ENCODE data around the gene C17orf114.

Gene C17orf114

GRCh38 chr17:4806456-4806776 lies 4.3 kb upstream of the C17orf114 start:
- Histone ChIP-seq H3K4me1 (peaks cover 0 to 27% (median 20%) of the 10 kb centered on the region in 4 donors), H3K4me3 (peak overlapping the region; percentile 17 to 94 (median 77)), H3K27me3 (no peaks in the 10 kb centered on the region), H3K36me3 (peaks cover 0 to 18% (median 0%) of the 10 kb centered on the region in 4 donors), H3K9me3 (no peaks in the 10 kb centered on the region), H3K27ac (peak overlapping the region; percentile 78 to 85 (median 82))
- WGBS, 2 donors, result 1 to 5% methylated on average over 16 of the region's 16 CpGs
- no peak for DNase-seq
- TF ChIP-seq POLR2AphosphoS5 (IDR thresholded peaks at IDR 0.05) (no peak), EP300 (IDR thresholded peaks at IDR 0.05) (no peak), POLR2A (IDR thresholded peaks at IDR 0.05) (no peak), CTCF (IDR thresholded peaks at IDR 0.05) (no peak)
- intact Hi-C loops (cut with DNase I), result loop anchor here (5.0 kb wide), 1 partner anchor 81 kb away; no protein-coding TSS in a partner anchor

GRCh38 chr17:4800462-4801196 lies 1.5 kb downstream of the C17orf114 start:
- Histone ChIP-seq H3K27me3 (no peaks in the 10 kb centered on the region), H3K4me1 (peaks cover 0 to 13% (median 10%) of the 10 kb centered on the region in 4 donors), H3K27ac (no peak overlapping the region), H3K9me3 (no peaks in the 10 kb centered on the region), H3K36me3 (peaks cover 7 to 23% (median 12%) of the 10 kb centered on the region in 4 donors), H3K4me3 (no peak overlapping the region)
- intact Hi-C loops (cut with DNase I), result no loop called here
- TF ChIP-seq CTCF (IDR thresholded peaks at IDR 0.05), result no peak
- WGBS, 2 donors, result 80 to 88% methylated on average over 10 of the region's 10 CpGs
- no peak for DNase-seq

DNA sequence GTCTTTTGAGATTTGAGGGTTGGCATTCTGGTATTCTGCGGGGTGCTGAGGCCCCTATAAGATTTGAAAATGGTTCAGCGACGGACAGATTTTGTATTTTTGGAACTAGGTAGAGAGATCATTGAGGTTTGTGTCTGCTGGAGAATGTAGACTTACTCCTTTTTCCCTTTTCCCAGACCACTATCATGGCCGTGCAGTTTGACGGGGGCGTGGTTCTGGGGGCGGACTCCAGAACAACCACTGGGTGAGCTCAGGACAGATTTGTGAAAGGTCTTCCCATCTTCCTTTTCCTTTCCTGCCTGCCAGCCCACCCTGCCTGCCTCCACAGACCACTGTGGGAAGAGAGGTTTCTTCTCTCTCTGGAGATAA lies 5.6 kb downstream of the C17orf114 start:
- Histone ChIP-seq H3K4me3 (peak overlapping the region; percentile 68 to 90 (median 72)), H3K9me3 (no peaks in the 10 kb centered on the region), H3K27me3 (no peaks in the 10 kb centered on the region), H3K27ac (peak overlapping the region; percentile 79 to 89 (median 84)), H3K4me1 (peaks cover 0 to 16% (median 10%) of the 10 kb centered on the region in 4 donors), H3K36me3 (peaks cover 7 to 23% (median 12%) of the 10 kb centered on the region in 4 donors)
- no peak for TF ChIP-seq POLR2AphosphoS5 (IDR thresholded peaks at IDR 0.05)
- TF ChIP-seq POLR2A (IDR thresholded peaks at IDR 0.05), result no peak
- no peak for TF ChIP-seq EP300 (IDR thresholded peaks at IDR 0.05)
- TF ChIP-seq CTCF (IDR thresholded peaks at IDR 0.05), result no peak
- DNase-seq, result no peak
- 1 to 2% methylated on average over 7 of the region's 7 CpGs for WGBS, 2 donors
- intact Hi-C loops (cut with DNase I), result loop anchor here (2.0 to 5.0 kb wide), 2 partner anchors 36 to 66 kb away; partner anchors contain the start of genes MED11 and MINK1

GRCh38 chr17:4795168-4795567 lies 7.0 kb downstream of the C17orf114 start:
- H3K27ac ChIP-seq, result peak overlapping the region in 3 of 4 donors; percentile 84 to 89 (median 84)
- intact Hi-C loops (cut with DNase I), result loop anchor here (5.0 kb wide), 1 partner anchor 37 kb away; the partner anchor contains the start of gene MINK1

More at GRCh38 chr17:4795168-4795567, 7.0 kb downstream of the C17orf114 start:
- Histone ChIP-seq H3K4me3 (no peak overlapping the region), H3K27me3 (no peaks in the 10 kb centered on the region), H3K4me1 (peaks cover 0 to 20% (median 14%) of the 10 kb centered on the region in 4 donors), H3K9me3 (no peaks in the 10 kb centered on the region), H3K36me3 (peaks cover 7 to 23% (median 12%) of the 10 kb centered on the region in 4 donors)
- 92 to 96% methylated on average over 1 of the region's 1 CpG for WGBS, 2 donors
- DNase-seq, result no peak
- TF ChIP-seq POLR2AphosphoS5 (IDR thresholded peaks at IDR 0.05) (no peak), POLR2A (IDR thresholded peaks at IDR 0.05) (no peak), EP300 (IDR thresholded peaks at IDR 0.05) (no peak), CTCF (IDR thresholded peaks at IDR 0.05) (no peak)

All from sigmoid colon (tissue), 6 donors.